VCaP (cell line): ENCODE measurements around the gene NEK6.

Experiments
- H3K27ac ChIP-seq: fragments of 450-650 bp; 2 replicates; pipeline ENCODE4 v1.5.1; 2017
- CTCF ChIP-seq: fragments of 450-650 bp; conservative IDR thresholded peaks from 2 replicates; pipeline ENCODE4 v1.5.1; 2017; ENCODE audit warnings: mild to moderate bottlenecking, moderate library complexity

NEK6 gene

DNA sequence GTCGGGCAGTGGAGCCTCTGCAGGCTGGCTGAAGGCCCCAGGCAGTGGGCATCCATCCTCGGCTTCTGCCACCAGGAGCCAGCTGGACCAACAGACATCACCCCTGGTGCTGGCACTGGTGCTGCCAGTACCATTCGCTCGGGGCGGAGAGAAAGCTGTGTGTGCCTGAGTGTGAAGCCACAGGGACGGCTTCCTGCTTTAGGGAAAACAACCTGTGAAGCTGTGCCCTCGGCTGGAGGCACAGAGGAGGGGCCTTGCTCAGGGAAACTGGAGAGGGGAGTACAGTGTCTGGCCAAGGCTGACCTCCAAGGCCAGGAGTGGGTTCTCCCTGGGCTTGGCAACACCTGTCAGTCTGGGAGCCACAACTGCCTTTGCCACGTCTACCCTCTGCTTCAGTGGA is 38.3 kb downstream of the NEK6 start:
- no peak overlapping the region for H3K27ac ChIP-seq
- no peak for TF ChIP-seq CTCF

DNA sequence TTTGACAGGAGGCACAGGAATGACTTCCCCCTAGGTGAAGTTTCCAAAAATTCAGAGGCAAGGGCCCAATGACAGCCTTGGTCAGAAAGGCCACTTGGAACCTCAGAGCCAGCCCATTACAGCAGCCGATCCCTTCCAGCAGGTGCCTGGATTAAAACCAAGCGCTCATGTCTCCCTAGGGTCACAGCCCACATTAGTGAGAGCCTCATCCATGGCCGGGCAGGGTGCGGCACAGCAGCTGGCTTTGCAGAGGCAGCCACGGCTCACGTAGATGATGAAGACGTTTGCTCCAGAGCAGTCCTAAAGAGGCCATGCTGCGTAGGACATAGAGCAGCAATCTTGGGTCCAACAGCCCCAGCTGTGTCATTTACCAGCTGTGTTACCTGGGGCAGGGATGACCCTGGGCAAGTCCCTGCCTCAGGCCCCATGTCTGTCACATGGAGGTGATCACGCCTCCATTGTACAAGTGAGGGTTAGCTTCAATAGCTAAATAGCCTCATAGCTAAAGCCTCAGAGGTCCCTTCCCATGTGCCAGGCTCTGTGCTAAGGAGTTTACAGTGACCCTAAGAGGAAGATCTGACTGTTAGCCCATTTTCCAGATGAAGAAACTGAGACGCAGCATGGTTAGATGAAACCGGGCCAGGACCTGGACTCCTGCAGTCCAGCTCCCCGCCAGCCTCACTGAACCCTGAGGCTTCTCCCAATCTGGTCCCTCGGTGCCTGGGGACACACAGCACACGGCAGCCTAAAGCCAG is 39.2 kb downstream of the NEK6 start:
- H3K27ac ChIP-seq = no peak overlapping the region

GRCh38 chr9:124297551-124297901 is 39.8 kb downstream of the NEK6 start:
- TF ChIP-seq CTCF = no peak
- H3K27ac ChIP-seq = no peak overlapping the region

More for the DNA sequence above, 39.2 kb downstream of the NEK6 start:
- TF ChIP-seq CTCF = no peak

DNA sequence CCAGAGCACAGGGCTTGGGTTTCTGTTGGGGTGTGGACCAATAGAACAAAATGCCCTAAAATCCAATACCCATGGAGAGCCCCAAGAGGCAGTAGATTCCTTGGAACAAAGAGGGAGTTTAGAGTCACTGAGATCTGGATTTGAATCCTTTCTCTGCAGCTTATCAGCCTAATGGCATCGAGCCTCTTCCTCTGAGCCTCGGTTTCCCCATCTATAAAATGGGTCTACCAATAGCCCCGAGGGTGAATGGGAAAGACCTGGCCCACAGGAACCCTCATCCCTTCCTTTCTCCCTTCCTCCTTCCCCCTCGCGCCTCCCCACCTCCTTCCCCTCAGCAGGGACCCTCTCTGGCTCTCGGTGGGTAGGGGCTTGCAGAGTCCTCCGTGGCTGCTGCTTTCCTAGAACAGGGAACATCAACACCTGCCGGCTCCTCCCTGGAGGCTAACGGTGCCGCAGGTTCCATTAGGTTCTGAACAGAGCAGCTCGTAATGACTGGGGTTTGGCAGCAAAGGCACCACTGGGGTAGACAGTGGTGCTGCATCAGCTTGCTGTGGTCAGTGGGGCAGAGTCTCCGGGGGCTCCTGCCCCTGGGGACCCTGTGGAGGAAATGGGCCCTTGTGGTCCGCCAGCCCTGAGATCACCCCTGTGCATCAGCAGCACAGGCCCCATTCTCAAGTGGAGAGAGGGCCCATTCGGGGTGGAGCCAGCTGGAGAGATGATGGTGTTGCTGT is 40.3 kb downstream of the NEK6 start:
- H3K27ac ChIP-seq = no peak overlapping the region
- TF ChIP-seq CTCF = no peak

- H3K27ac ChIP-seq = no peak overlapping the region
These were observed 41.0 kb downstream of the NEK6 start for GRCh38 chr9:124298646-124299235.

GRCh38 chr9:124299515-124300090 is 41.9 kb downstream of the NEK6 start:
- H3K27ac ChIP-seq = no peak overlapping the region
- no peak for TF ChIP-seq CTCF

More at GRCh38 chr9:124298646-124299235, 41.0 kb downstream of the NEK6 start:
- TF ChIP-seq CTCF = no peak

DNA sequence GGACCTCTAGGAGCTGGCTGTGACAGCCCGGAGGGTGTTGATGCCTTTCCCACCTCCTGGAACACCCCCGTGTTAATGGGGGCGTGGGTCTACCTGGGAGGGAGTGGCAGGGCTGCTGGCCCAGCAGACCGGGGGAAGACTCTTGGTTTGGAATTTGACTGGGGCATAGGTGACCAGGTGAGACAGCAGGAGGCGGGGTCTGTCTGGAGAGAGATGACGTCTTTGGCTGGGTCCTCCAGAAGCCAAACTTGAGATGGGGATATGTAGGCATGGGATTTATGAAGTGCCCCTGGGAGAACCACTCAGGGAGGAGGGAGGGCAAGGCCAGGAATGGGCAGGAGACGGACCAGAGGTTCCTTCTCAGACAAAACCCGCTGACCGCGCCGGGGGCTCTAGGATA is 42.6 kb downstream of the NEK6 start:
- no peak overlapping the region for H3K27ac ChIP-seq

More for the DNA sequence above, 42.6 kb downstream of the NEK6 start:
- no peak for TF ChIP-seq CTCF
